Parathyroid adenoma (tissue), 2 donors: ENCODE data around the gene VPS72.

Source experiments
- H2AFZ ChIP-seq: fragments of 300-600 bp; sonication (generic); one replicate; pipeline ENCODE4 v1.7.0; 2017; ENCODE audit warnings: antibody characterized with exemption, mild to moderate bottlenecking
- H3K27ac ChIP-seq: fragments of 300-600 bp; sonication (generic); one replicate; pipeline ENCODE4 v1.7.0; 2017
- H3K27me3 ChIP-seq: fragments of 300-600 bp; sonication (generic); one replicate; pipeline ENCODE4 v1.7.0; 2017; ENCODE audit warnings: low read length; ENCODE audit not compliant: control insufficient read depth, insufficient read depth
- H3K36me3 ChIP-seq: fragments of 300-600 bp; sonication (generic); one replicate; pipeline ENCODE4 v1.7.0; 2017; ENCODE audit warnings: low read length; ENCODE audit not compliant: control insufficient read depth, insufficient read depth
- H3K4me1 ChIP-seq: fragments of 300-600 bp; sonication (generic); one replicate; pipeline ENCODE4 v1.7.0; 2017; ENCODE audit warnings: control low read depth
- H3K4me2 ChIP-seq: fragments of 300-600 bp; sonication (generic); one replicate; pipeline ENCODE4 v1.7.0; 2017; ENCODE audit warnings: low read length
- H3K4me3 ChIP-seq: fragments of 300-600 bp; sonication (generic); one replicate; pipeline ENCODE4 v1.7.0; 2017; ENCODE audit warnings: low read depth, low read length
- H3K79me2 ChIP-seq: fragments of 300-600 bp; sonication (generic); one replicate; pipeline ENCODE4 v1.7.0; 2017; ENCODE audit warnings: control low read depth
- H3K9ac ChIP-seq: fragments of 300-600 bp; sonication (generic); one replicate; pipeline ENCODE4 v1.7.0; 2017; ENCODE audit warnings: mild to moderate bottlenecking
- H3K9me3 ChIP-seq: fragments of 300-600 bp; sonication (generic); one replicate; pipeline ENCODE4 v1.7.0; 2017; ENCODE audit warnings: low read length; ENCODE audit not compliant: control insufficient read depth
- CTCF ChIP-seq: fragments of 300-600 bp; sonication (generic); IDR thresholded peaks from one replicate; pipeline ENCODE4 v1.7.0; 2017; ENCODE audit warnings: antibody characterized with exemption, mild to moderate bottlenecking
- donor health status: primary hyperparathyroidism.

The VPS72 gene

GRCh38 chr1:151189637-151190445, at the start of gene VPS72:
VPS72 (minus strand) TSS chr1:151190197; CDS start chr1:151190121, 76 bp downstream.
- Histone ChIP-seq H2AFZ (peak within 1 kb of the TSS; percentile 89), H3K36me3 (no peaks in the 10 kb centered on the region), H3K4me2 (peak within 1 kb of the TSS; percentile 66), H3K9me3 (no peaks in the 10 kb centered on the region), H3K27ac (peak within 1 kb of the TSS; percentile 68), H3K9ac (peak within 1 kb of the TSS; percentile 28), H3K4me3 (peak within 1 kb of the TSS; percentile 94), H3K4me1 (no peaks in the 10 kb centered on the region), H3K27me3 (no peaks in the 10 kb centered on the region), H3K79me2 (no peaks in the 10 kb centered on the region)
- TF ChIP-seq CTCF: no peak

GRCh38 chr1:151238467-151238739, 48.4 kb upstream of the VPS72 start:
- Histone ChIP-seq H3K9ac (no peak overlapping the region), H3K36me3 (no peaks in the 10 kb centered on the region), H3K27me3 (no peaks in the 10 kb centered on the region), H3K4me1 (no peaks in the 10 kb centered on the region), H2AFZ (no peak overlapping the region), H3K4me3 (no peak overlapping the region), H3K27ac (no peak overlapping the region), H3K9me3 (no peaks in the 10 kb centered on the region), H3K4me2 (no peak overlapping the region), H3K79me2 (no peaks in the 10 kb centered on the region)
- no peak for TF ChIP-seq CTCF

- TF ChIP-seq CTCF: no peak
- H3K27ac ChIP-seq: no peak overlapping the region
These were observed 47.9 kb upstream of the VPS72 start for GRCh38 chr1:151237678-151238466.

GRCh38 chr1:151235235-151235634, 45.2 kb upstream of the VPS72 start:
- H3K36me3 ChIP-seq: no peaks in the 10 kb centered on the region
- no peak overlapping the region for H3K4me3 ChIP-seq
- H3K27ac ChIP-seq: no peak overlapping the region
- no peak overlapping the region for H3K4me2 ChIP-seq
- no peaks in the 10 kb centered on the region for H3K9me3 ChIP-seq
- H3K27me3 ChIP-seq: no peaks in the 10 kb centered on the region
- no peak for TF ChIP-seq CTCF
- H3K79me2 ChIP-seq: peaks cover 2% of the 10 kb centered on the region
- no peak overlapping the region for H3K9ac ChIP-seq
- H2AFZ ChIP-seq: no peak overlapping the region
- no peaks in the 10 kb centered on the region for H3K4me1 ChIP-seq

More at GRCh38 chr1:151237678-151238466, 47.9 kb upstream of the VPS72 start:
- H3K79me2 ChIP-seq: no peaks in the 10 kb centered on the region
- H3K4me3 ChIP-seq: no peak overlapping the region
- no peaks in the 10 kb centered on the region for H3K27me3 ChIP-seq
- H3K9me3 ChIP-seq: no peaks in the 10 kb centered on the region
- no peak overlapping the region for H2AFZ ChIP-seq
- H3K4me1 ChIP-seq: no peaks in the 10 kb centered on the region
- H3K4me2 ChIP-seq: no peak overlapping the region
- H3K36me3 ChIP-seq: no peaks in the 10 kb centered on the region
- H3K9ac ChIP-seq: no peak overlapping the region
